Measurements from ENCODE around the gene TMEM40. TPM values are rescaled to one million over a fixed set of nuclear protein-coding genes. Genes with fewer than 3 reads are reported as not detected.
A peak's percentile ranks its signal among the peaks of the same experiment; 100 is the strongest.
"Not testable (repeated sequence)": the region's sequence is repeated elsewhere in the genome, so short reads cannot be mapped to it uniquely, and the experiment has no call there.

TMEM40 gene
- total RNA-seq, 1 donor from 2014 or later = 7.6 TPM

DNA sequence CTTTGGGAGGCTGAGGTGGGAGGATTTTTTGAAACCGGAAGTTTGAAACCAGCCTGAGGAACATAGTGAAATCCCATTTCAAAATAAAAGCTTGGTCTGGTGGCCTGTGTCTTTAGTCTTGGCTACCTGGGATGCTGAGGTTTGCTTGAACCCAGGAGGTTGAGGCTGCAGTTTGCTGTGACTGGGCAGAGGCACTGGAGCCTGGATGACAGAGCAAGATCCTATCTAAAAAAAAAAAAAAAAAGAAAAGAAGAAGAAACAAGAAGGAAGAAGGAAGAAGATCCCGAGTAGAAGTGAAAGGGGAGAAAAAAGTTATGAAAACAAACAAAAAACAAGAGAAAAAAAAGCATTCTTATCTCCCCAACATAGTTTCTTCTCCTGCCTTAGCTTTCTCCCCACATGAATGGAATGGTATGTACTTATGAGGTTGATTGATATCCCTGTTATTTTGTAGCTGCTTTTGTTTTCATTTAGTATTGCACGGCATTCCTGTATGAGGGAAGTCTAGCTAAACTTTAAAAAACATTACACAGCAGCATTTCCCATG is 42.4 kb downstream of the TMEM40 start:
- DNase-seq = no peak

DNA sequence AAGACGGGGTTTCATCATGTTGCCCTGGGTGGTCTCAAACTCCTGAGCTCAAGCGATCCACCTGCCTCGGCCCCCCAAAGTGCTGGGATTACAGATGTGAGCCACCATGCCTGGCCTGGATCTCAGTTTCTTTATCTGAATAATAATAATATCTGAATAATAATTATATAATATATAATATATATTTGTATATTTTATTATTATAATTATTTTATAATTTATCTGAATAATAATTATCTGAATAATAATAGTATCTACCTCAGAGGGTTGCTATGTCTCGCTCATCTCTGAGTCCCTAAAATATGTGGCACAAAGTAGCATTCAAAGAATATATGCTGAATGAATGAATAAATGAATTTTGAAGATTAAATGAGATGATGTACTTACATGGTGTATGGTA is 44.8 kb downstream of the TMEM40 start:
- no peak for DNase-seq

DNA sequence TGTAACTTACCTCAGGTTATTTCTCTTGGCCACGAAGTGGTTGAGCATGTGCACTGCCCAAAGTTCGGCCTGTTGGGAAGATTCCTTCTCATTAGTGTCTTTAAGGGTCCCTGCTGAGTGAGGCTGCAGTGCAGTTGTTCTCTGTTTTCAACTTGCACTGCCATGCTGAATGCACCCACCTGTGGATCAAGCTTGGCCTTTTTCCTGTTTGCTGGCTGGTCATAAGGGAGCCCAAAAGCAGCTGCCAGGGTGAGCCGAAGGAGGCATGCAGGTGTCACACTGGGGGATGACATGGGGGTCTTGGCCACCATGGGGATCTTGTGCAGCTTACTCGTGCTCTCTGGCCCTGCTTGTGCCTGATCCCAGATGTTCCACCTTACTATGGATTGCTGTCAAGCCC is 49.0 kb downstream of the TMEM40 start:
- no peak for DNase-seq

DNA sequence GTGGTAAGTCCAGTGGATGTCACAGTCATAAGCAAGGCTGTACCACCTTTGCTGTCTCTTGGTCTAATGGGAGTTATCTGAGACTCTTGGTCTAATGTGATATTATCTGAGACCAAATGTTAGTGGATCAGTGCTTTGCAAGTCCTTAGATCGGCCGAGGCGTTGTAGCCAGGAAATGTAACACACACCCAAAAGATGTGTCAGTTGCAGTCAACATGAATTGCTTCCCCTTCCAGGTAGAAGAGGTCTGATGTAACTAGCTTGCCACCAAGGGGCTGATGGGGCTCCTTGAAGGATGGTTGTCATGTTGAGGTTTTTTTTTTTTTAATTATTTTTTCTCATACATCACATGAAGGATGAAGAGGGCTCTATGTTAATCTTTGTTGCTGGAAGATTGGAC is 49.7 kb downstream of the TMEM40 start:
- DNase-seq = no peak

DNA sequence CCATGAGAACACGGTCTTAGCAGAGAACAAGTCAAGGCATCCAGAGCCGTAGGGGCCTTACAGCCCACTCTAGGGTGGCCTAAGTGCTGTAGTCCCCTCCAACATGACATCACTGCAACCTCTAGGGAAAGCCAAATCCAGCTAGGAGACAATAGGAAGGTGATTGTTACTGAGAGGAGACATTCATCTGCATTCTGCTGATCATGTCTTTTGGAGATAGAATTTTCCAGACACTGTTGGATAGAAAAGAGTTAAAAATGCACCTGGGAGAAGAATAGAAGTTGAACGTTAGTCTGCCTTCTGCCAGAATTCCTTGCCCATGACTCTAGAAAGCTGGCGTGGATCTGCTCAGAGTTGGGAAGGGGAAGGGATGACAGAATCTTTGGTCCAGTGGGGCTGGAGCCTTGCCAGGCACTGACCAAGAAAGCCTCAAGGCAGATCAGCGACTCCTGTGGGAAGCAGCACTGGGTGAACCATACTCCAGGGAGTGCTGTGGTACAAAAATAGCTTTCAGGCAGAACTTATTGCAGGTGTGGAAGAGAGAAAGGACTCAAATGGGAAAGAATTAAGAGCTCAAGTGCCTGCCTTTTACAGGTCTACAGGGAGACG is 50.4 kb downstream of the TMEM40 start:
- peak; percentile 27 for DNase-seq

DNA sequence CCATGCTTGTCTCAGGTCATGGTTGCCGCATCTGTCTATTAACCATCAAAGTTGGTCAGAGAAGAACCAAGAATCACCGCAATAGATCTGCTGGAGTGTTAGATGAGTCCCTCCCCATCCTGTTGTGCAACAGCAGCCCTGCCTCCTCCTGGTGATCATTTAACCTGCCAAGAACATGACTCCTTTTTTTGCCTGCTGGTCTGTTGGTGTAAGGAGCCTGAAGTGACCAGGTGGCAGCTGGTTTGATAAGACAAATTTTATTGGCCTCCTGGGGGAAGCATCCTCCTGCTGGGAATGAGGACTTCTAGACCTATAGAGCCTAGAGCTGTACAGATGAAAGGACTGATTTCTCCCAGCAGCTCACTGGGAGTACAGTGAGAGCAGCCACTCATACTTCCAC is 51.6 kb downstream of the TMEM40 start:
- no peak for DNase-seq

DNA sequence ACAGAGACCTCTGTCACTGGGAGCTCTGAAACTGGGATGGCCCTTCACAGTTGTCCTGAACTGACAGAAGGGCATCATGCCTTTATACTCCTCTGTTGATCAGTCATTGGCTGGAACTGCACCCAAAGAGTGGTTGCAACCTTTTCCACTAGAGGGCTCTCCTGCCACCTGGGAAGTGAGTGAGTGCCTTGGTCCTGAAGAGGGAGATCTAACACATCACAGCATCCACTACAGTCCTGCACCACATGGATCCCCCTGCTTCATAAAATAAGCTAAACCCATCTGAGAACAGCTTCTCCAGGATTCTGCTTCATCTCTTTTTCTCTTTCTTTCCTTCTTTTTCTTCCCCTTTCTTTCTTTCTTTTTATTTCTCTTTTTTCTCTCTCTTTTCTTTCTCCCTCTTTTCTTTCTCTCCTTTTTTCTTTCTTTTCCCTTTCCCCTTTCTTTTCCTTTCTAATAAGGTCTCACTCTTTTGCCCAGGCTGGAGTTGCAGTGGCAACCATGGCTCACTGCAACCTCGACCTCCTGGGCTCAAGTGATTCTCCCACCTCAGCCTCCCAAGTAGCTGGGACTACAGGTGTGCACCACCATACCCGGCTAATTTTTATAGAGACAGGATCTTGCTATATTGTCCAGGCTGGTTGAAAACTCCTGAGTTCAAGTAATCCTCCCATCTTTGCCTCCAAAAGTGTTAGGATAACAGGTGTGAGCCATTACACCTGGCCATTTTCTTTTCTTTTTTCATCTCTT is 52.4 kb downstream of the TMEM40 start:
- DNase-seq = peak; percentile 59

DNA sequence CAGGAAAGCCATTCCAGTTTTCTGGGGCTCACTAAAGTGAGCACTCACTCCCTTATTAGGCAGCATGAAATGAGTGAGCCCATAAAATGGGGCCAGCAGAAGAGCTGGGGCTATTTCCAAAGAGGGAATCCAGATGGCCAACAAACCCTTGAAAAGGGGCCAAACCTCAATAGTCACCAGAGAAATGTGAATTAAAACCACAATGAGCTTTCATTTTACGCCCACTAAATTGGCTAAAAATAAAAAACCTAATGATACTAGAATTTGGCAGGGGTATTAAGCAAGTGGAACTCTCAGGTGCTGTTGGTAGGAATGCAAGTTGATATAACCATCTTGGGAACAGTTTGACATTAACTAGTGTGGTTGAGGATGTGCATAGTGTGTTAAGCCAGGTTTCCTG is 53.1 kb downstream of the TMEM40 start:
- no peak for DNase-seq

DNA sequence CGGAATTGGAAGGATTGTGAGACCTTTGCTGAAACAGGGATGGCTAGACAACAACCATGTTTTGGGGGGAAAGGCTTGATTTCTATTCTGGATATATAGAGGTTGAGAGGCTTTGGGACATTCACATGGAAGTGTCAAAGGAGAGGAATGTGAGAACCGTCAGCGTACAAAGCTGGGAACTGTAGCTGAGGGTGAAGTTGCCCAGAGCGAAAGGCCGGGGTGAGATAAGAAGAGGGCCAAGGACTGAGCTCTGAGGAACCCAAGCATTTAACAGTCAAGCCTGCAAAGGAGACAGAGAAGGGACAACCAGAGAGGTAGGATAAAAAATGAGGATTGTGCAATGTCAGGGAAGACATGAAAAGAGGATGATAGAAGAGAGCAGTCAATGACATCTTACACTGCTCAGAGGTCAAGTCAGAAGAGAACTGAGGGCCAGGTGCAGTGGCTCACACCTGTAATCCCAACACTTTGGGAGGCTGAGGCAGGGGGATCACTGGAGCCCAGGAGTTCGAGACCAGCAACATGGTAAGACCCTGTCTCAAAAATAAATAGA is 53.6 kb downstream of the TMEM40 start:
- DNase-seq = no peak

DNA sequence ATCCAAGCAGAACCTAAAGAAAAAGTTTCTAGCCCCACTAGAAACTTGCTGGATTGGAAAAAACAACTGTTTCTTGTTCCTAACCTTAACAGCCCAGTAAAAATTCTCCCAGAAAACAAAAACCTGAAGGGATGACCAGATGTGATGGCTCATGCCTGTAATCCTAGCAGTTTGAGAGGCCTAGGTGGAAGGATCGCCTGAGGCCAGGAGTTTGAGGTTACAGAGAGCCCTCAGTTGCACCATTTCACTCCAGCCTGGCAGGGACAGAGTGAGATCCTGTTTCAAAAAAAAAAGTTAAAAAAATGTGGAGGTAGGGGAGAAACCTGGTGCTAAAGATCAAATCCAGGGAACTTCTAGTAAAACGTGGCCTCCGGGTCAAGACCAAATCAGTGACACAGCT is 56.6 kb downstream of the TMEM40 start:
- no peak for DNase-seq

DNA sequence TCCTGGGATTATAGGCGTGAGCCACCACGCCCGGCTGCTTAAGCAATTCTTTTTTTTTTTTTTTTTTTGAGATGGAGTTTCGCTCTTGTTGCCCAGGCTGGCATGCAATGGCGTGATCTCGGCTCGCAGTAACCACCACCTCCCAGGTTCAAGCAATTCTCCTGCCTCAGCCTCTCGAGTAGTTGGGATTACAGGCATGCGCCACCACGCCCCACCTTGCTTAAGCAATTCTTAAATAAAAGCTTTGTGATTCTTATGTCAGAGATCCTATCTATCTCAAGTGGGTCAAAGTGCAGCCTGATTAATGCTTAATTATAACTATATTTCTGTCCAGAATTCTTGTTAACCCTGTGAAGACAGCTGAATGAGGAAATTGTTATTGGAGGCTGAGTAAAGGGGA is 57.5 kb downstream of the TMEM40 start:
- not testable (repeated sequence) for DNase-seq

DNA sequence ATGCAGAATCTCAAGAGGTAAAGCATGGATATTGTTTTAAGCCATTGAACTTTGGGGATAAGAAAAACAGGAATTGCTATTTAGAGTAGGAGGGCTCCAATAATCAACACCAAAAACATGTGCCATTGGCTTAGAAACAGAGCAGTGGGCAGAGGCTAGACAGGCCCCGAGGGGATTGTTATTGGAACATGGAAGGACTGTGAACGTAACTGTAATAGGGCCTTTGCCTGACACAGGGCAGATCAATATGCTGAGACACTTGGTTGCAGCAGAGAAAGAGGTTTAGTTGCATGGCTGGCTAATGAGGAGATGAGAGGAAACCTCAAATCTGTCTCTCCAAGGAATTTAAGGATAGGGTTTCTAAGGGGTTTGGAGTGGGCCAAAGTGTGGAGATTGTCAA is 58.3 kb downstream of the TMEM40 start:
- no peak for DNase-seq

DNA sequence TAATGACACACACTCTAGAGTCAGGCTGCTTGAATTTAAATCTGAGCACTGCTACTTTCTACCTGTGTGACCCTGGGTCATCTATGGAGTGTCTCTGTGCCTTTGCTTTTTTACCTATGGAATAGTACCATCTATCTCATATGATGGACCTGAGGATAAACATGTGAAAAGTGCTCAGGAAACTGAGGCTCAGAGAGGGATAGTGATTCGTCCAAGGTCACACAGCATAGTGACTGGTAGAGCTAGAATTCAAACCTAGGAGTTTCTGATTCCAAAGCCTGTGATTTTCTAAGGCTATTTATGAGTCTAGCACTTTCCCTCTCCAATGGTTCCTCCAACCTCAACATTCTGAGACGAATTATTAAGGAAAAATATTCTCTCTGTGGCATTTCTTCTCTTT is 63.1 kb downstream of the TMEM40 start:
- DNase-seq = no peak

DNA sequence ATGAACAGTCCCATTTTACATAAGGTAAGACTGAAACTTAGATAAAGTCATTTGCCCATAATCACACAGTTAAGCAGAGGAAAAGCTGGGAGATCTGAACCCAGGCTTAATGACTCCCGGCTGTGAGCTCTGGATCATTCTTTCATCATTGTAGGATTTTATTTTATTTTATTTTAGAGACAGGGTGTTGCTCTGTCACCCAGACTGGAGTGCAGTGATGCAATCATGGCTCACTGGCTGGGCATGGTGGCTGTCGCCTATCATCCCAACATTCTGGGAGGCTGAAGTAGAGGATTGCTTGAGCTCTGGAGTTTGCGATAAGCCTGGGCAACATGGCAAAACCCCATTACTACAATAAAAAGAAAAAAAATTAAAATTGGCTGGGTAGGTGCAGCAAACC is 63.9 kb downstream of the TMEM40 start:
- no peak for DNase-seq

DNA sequence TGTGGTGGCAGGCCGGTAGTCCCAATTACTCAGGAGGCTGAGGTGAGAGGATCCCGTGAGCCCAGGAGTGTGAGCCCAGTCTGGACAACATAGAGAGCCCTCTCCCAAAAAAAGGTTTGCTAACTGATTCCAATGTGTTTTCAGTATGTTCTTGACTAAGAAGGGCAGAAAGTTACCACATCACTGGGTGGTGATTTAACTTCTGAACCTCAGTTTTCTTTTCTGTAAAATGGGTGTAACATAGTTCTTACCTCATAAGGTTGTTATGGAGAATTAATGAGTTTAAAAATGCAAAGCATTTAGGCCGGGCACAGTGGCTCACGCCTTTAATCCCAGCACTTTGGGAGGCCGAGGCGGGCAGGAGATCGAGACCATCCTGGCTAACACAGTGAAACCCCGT is 66.6 kb downstream of the TMEM40 start:
- no peak for DNase-seq

DNA sequence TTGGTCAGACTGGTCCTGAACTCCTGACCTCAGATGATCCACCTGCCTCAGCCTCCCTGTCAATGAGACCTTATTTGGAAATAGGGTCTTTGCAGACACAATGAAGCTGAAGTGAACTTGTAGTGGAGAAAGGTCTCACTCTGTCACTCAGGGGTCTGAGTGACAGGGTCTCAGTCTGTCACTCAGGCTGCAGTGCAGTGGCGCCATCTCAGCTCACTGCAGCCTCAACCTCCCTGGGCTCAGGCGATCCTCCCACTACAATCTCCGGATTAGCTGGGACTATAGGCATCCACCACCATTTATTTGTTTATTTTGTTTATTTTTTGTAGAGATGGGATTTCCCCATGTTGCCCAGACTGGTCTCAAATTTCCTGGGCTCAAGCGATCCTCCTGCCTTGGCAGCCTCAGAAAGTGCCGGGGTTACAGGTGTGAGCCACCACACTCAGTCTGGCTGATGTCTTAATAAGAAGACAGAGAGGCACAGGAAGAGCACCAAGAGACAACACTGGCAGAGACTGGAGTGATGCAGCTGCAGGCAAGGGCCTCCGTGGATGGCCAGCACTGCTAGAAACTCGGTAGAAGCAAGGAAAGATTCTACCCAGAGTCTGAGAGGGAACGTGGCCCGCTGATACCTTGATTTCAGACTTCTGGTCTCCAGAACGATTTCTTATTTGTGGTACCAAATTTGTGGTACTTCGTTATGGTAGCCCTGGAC is 68.9 kb downstream of the TMEM40 start:
- DNase-seq = no peak

DNA sequence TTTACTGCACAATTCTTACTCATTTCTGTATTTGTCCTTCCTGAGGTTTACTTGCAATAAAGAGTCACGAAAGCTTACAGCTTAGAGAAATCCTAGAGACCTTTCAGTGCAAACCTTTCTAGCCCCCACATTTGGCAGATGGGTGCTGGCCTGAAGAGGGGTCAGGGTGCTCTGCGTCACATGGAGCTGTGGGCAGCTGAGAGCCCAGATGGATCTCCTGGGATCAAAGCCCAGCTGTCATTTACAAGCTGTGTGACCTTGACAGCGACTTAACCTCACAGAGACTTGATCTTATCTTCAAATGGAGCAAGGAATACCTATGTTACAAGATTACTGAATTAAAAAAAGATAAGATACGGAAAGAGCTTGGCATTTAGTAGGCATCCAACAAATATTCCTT is 71.1 kb downstream of the TMEM40 start:
- DNase-seq = no peak

DNA sequence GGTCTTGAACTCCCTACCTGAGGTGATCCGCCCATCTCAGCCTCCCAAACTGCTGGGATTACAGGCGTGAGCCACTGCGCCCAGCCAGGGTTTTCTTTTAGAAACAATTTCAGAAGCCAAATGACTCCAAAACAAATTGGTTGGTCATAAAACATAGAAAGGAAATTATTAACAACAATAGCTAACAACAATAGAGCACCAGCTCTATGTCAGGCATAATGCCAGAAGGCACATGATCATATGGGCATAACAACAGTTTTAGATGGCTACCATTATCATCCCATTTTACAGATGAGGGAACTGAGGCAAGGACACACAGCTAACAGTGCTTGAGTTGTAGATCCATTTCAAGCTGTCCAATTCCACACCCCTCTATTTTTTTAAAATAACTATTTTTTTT is 73.0 kb downstream of the TMEM40 start:
- DNase-seq = no peak

Other genes starting within 250 kb of the TMEM40 start
- gene MKRN2OS, start 213.8 kb downstream of the TMEM40 start, total RNA-seq = not detected
- gene MKRN2, start 202.2 kb downstream of the TMEM40 start, total RNA-seq = 33.3 TPM
- 156 TPM for gene RAF1, start 95.1 kb downstream of the TMEM40 start, total RNA-seq
- gene CAND2, start 37.4 kb upstream of the TMEM40 start, total RNA-seq = 58.5 TPM
- 1,539 TPM for gene RPL32, start 82.3 kb upstream of the TMEM40 start, total RNA-seq